HepG2 (cell line): Measurements from ENCODE around the gene NAP1L4. TPM values are rescaled to one million over a fixed set of nuclear protein-coding genes. Genes with fewer than 3 reads are reported as not detected.

Experiments used
- KIAA2018 ChIP-seq: sonication (generic); formaldehyde crosslinking; IDR thresholded peaks from 2 replicates; pipeline ENCODE4 v1.5.0; 2020; ENCODE audit warnings: mild to moderate bottlenecking, missing genetic modification reagents, borderline replicate concordance
- SMARCC2 ChIP-seq: fragments of 450-650 bp; IDR thresholded peaks from 2 replicates; pipeline ENCODE4 v1.6.1; 2017; ENCODE audit warnings: antibody characterized with exemption, mild to moderate bottlenecking
- ZNF280B ChIP-seq: sonication (generic); formaldehyde crosslinking; IDR thresholded peaks from 2 replicates; pipeline ENCODE4 v1.5.0; 2020; ENCODE audit warnings: missing genetic modification reagents, mild to moderate bottlenecking, borderline replicate concordance
- ZNF510 ChIP-seq: sonication (generic); formaldehyde crosslinking; IDR thresholded peaks from 2 replicates; pipeline ENCODE4 v1.4.0; 2020; ENCODE audit warnings: low read depth, mild to moderate bottlenecking, missing genetic modification reagents
- polyA plus RNA-seq, 8 experiments: library from polyadenylated mRNA; depleted of rRNA in 3 of 8; stranded (reverse) in 7 of 8; unstranded in 1 of 8; fragments of >200 nt; fragmentation: Illumina TruSeq in 4 of 8; extraction: Trizol in 4 of 8; gene quantifications; 2 replicates each; pipeline versions ENCODE4 v1.2.1 to v1.2.3, GENCODE V29; 2011 to 2016; ENCODE audit warnings: low read depth in 4 of 8, missing spikeins in 1 of 8, mixed read lengths in 1 of 8; ENCODE audit not compliant: insufficient read depth in 1 of 8
- total RNA-seq, 5 experiments: library from RNA; depleted of rRNA; stranded (reverse); fragments of >200 nt; fragmentation: Illumina TruSeq; extraction: Trizol; gene quantifications; 2 replicates each; pipeline ENCODE4 v1.2.3, GENCODE V29; 2016; ENCODE audit warnings: low read depth in 1 of 5

The NAP1L4 gene
- total and polyA plus RNA-seq, 2 of the 13 experiments (the other 11 are each of a cell fraction or from before 2014, with no cell fraction given): 64.0 to 186 TPM

- TF ChIP-seq ZNF280B (CRISPR knock-in tag) (no peak), KIAA2018 (CRISPR knock-in tag) (no peak), ZNF510 (CRISPR knock-in tag) (no peak), SMARCC2 (no peak)
Measured at GRCh38 chr11:3018596-3018995, 26.5 kb upstream of the NAP1L4 start (continued).
